ENCODE data around the gene DGKI. TPM values are rescaled to one million over a fixed set of nuclear protein-coding genes. Genes with fewer than 3 reads are reported as not detected.

DGKI gene
- total and polyA plus RNA-seq, 10 donors, result 0.03 to 1.0 (median 0.45) TPM

- WGBS, 5 donors, result 10 to 37% (median 22%) methylated on average over 1 of the region's 1 CpG
- TF ChIP-seq, protein P1, sequence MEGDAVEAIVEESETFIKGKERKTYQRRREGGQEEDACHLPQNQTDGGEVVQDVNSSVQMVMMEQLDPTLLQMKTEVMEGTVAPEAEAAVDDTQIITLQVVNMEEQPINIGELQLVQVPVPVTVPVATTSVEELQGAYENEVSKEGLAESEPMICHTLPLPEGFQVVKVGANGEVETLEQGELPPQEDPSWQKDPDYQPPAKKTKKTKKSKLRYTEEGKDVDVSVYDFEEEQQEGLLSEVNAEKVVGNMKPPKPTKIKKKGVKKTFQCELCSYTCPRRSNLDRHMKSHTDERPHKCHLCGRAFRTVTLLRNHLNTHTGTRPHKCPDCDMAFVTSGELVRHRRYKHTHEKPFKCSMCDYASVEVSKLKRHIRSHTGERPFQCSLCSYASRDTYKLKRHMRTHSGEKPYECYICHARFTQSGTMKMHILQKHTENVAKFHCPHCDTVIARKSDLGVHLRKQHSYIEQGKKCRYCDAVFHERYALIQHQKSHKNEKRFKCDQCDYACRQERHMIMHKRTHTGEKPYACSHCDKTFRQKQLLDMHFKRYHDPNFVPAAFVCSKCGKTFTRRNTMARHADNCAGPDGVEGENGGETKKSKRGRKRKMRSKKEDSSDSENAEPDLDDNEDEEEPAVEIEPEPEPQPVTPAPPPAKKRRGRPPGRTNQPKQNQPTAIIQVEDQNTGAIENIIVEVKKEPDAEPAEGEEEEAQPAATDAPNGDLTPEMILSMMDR (IDR thresholded peaks at IDR 0.05 in 8 of 11, conservative IDR thresholded peaks at IDR 0.05 in 3 of 11), result no peak
- TF ChIP-seq POLR2AphosphoS5 (IDR thresholded peaks at IDR 0.05), result no peak
- no peak for TF ChIP-seq POLR2A (IDR thresholded peaks at IDR 0.05)
Observed at GRCh38 chr7:137386966-137387365, 459.8 kb downstream of the DGKI start.

DNA sequence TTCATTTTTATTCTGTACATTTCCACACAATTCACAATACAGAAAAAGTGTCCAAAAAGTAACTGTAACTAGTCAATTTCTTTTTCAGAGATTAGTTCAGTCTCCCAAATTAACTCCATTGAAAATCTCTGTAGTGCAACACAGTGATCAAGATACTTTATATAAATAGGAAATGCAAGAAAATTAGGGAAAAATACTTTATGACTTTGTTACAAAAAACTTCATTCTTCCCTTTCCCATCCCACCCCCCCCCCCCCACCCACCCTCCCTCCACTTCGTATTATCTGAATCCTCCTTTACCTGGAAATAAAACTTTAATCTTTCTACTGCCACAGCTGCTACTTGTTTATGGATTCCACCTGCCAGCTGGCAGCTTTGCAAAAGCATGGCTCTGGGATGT is 465.7 kb downstream of the DGKI start:
- H3K4me3 ChIP-seq, result no peak overlapping the region
- H3K27me3 ChIP-seq (replicated peaks in 1 of 7), result no peaks in the 10 kb centered on the region
- intact Hi-C loops (cut with DNase I; ENCODE audit: low total_unique reads), result no loop called here
- H3K36me3 ChIP-seq, result no peaks in the 10 kb centered on the region
- no peak overlapping the region for H3K27ac ChIP-seq
- H3K4me1 ChIP-seq, result no peaks in the 10 kb centered on the region
- DNase-seq, result no peak
- 73 to 88% (median 75%) methylated on average over 1 of the region's 1 CpG for WGBS, 5 donors
- peaks cover 0 to 19% (median 10%) of the 10 kb centered on the region in 8 donors for H3K9me3 ChIP-seq
- TF ChIP-seq, protein P1 (IDR thresholded peaks at IDR 0.05 in 8 of 11, conservative IDR thresholded peaks at IDR 0.05 in 3 of 11), result no peak
- no peak for TF ChIP-seq POLR2A (IDR thresholded peaks at IDR 0.05)
- no peak for TF ChIP-seq POLR2AphosphoS5 (IDR thresholded peaks at IDR 0.05)

More at GRCh38 chr7:137386966-137387365, 459.8 kb downstream of the DGKI start:
- Histone ChIP-seq H3K9me3 (no peaks in the 10 kb centered on the region), H3K4me1 (no peaks in the 10 kb centered on the region), H3K36me3 (no peaks in the 10 kb centered on the region), H3K4me3 (no peak overlapping the region), H3K27me3 (replicated peaks in 1 of 7) (no peaks in the 10 kb centered on the region), H3K27ac (no peak overlapping the region)
- no peak for DNase-seq
- intact Hi-C loops (cut with DNase I; ENCODE audit: low total_unique reads), result no loop called here

- TF ChIP-seq, protein P1 (IDR thresholded peaks at IDR 0.05 in 8 of 11, conservative IDR thresholded peaks at IDR 0.05 in 3 of 11), result no peak
- TF ChIP-seq POLR2A (IDR thresholded peaks at IDR 0.05) (no peak), POLR2AphosphoS5 (IDR thresholded peaks at IDR 0.05) (no peak)
- Histone ChIP-seq H3K36me3 (no peaks in the 10 kb centered on the region), H3K4me1 (no peaks in the 10 kb centered on the region), H3K27ac (no peak overlapping the region), H3K27me3 (replicated peaks in 1 of 7) (no peaks in the 10 kb centered on the region), H3K4me3 (no peak overlapping the region), H3K9me3 (peaks cover 0 to 16% (median 10%) of the 10 kb centered on the region in 8 donors)
- WGBS, 5 donors, result 58 to 79% (median 64%) methylated on average over 2 of the region's 2 CpGs
- intact Hi-C loops (cut with DNase I; ENCODE audit: low total_unique reads), result no loop called here
- no peak for DNase-seq
Observed at GRCh38 chr7:137373507-137373906, 473.3 kb downstream of the DGKI start.

- no peak overlapping the region for H3K4me3 ChIP-seq
- no peaks in the 10 kb centered on the region for H3K4me1 ChIP-seq
- 85 to 89% (median 85%) methylated on average over 2 of the region's 2 CpGs for WGBS, 5 donors
- peaks cover 0 to 6% (median 0%) of the 10 kb centered on the region in 8 donors for H3K9me3 ChIP-seq
- intact Hi-C loops (cut with DNase I; ENCODE audit: low total_unique reads), result no loop called here
- TF ChIP-seq POLR2A (IDR thresholded peaks at IDR 0.05), result no peak
- TF ChIP-seq POLR2AphosphoS5 (IDR thresholded peaks at IDR 0.05), result no peak
- TF ChIP-seq, protein P1 (IDR thresholded peaks at IDR 0.05 in 8 of 11, conservative IDR thresholded peaks at IDR 0.05 in 3 of 11), result no peak
- H3K27ac ChIP-seq, result no peak overlapping the region
- no peaks in the 10 kb centered on the region for H3K27me3 ChIP-seq (replicated peaks in 1 of 7)
- no peaks in the 10 kb centered on the region for H3K36me3 ChIP-seq
- no peak for DNase-seq
Observed at GRCh38 chr7:137371616-137372015, 475.2 kb downstream of the DGKI start.

Measured in spleen (tissue), 11 donors.